T-cell (primary cell): ENCODE data around the gene FAM193A. TPM values are rescaled to one million over a fixed set of nuclear protein-coding genes. Genes with fewer than 3 reads are reported as not detected.

Experiments used
- ATAC-seq, 4 experiments: fragments of 200-7000 bp in 3 of 4; fragments of 150-1000 bp in 1 of 4; cut with Tn5 transposase; replicated peaks in 1 of 4; 1 replicate in 3 of 4; 2 replicates in 1 of 4; pipeline ENCODE4 v1.10.0; 2021; ENCODE audit warnings: moderate library complexity in 3 of 4, mild to moderate bottlenecking in 2 of 4, moderate number of reproducible peaks in 1 of 4
- CTCF ChIA-PET, 2 donors: fragments of 300-600 bp; sonication (Branson Sonifier 250); formaldehyde crosslinking; loops; one replicate each; lab custom pipeline; 2022; ENCODE audit warnings: antibody characterized with exemption in 2 of 2; lab: Charles Lee
- POLR2A ChIA-PET, 2 donors: fragments of 300-600 bp; sonication (Branson Sonifier 250); formaldehyde crosslinking; loops; one replicate each; lab custom pipeline; 2022; ENCODE audit warnings: antibody characterized with exemption in 2 of 2; lab: Charles Lee
- DNase-seq, 35 experiments: peaks; one replicate each; pipeline versions ENCODE4 v3.0.0 to v3.0.0-alpha.2; 2013 to 2023
- H3K27ac ChIP-seq: one replicate; pipeline ENCODE4 v1.5.1; 2013; ENCODE audit warnings: low read length
- H3K27me3 ChIP-seq, 2 experiments: replicated peaks in 1 of 2; 1 replicate in 1 of 2; 2 replicates in 1 of 2; pipeline versions ENCODE4 v1.6.1 to v1.7.0; 2013; ENCODE audit warnings: low read length in 1 of 2, mixed read lengths in 1 of 2; ENCODE audit not compliant: control insufficient read depth in 2 of 2, insufficient read depth in 2 of 2; ENCODE audit errors: extremely low read depth in 1 of 2
- H3K36me3 ChIP-seq, 2 donors: 1 replicate in 1 of 2; 2 replicates in 1 of 2; pipeline versions ENCODE4 v1.6.1 to v1.7.0; 2013; ENCODE audit warnings: low read length in 1 of 2; ENCODE audit not compliant: control insufficient read depth in 2 of 2, insufficient read depth in 1 of 2; ENCODE audit errors: extremely low read depth in 1 of 2
- H3K4me1 ChIP-seq, 2 experiments: 1 replicate in 1 of 2; 2 replicates in 1 of 2; pipeline versions ENCODE4 v1.6.1 to v1.7.0; 2013; ENCODE audit warnings: low read length in 2 of 2, mixed read lengths in 1 of 2; ENCODE audit not compliant: insufficient read depth in 2 of 2, control insufficient read depth in 1 of 2; ENCODE audit errors: extremely low read depth in 1 of 2
- H3K4me3 ChIP-seq, 2 donors: 1 replicate in 1 of 2; 2 replicates in 1 of 2; pipeline versions ENCODE4 v1.5.1 to v1.7.0; 2013; ENCODE audit warnings: mild to moderate bottlenecking in 2 of 2, low read length in 1 of 2, moderate library complexity in 1 of 2; ENCODE audit not compliant: control insufficient read depth in 1 of 2; ENCODE audit errors: extremely low read depth in 1 of 2
- H3K9me3 ChIP-seq: 2 replicates; pipeline ENCODE4 v1.7.0; 2013
- H3K27ac Mint-ChIP-seq, 2 donors: one replicate each; pipeline ENCODE4 v1.8.0; 2020 to 2021; ENCODE audit warnings: mild to moderate bottlenecking in 2 of 2, mixed read lengths in 2 of 2
- H3K27me3 Mint-ChIP-seq, 2 donors: one replicate each; pipeline ENCODE4 v1.8.0; 2021 to 2022; ENCODE audit warnings: mixed read lengths in 2 of 2
- H3K36me3 Mint-ChIP-seq: one replicate; pipeline ENCODE4 v1.8.0; 2021; ENCODE audit warnings: mixed read lengths
- H3K4me1 Mint-ChIP-seq, 3 donors: one replicate each; pipeline ENCODE4 v1.8.0; 2020 to 2022; ENCODE audit warnings: mixed read lengths in 3 of 3, mild to moderate bottlenecking in 1 of 3
- H3K4me3 Mint-ChIP-seq, 3 donors: one replicate each; pipeline ENCODE4 v1.8.0; 2020 to 2022; ENCODE audit warnings: mild to moderate bottlenecking in 3 of 3, mixed read lengths in 3 of 3, moderate library complexity in 3 of 3
- H3K9me3 Mint-ChIP-seq, 3 donors: one replicate each; pipeline ENCODE4 v1.8.0; 2020 to 2022; ENCODE audit warnings: mixed read lengths in 3 of 3
- WGBS: methylation state at CpG from one replicate; pipeline ENCODE4 v1.1.5; 2013; ENCODE audit warnings: missing lambda C conversion rate; ENCODE audit not compliant: insufficient coverage; 5-methylcytosine and 5-hydroxymethylcytosine counted together
- total RNA-seq, 35 experiments: library from RNA in 6 of 35; stranded (reverse) in 6 of 35; fragments of 120-200 nt in 1 of 35; gene quantifications; one replicate each; pipeline versions ENCODE4 v1.2.1 to v1.2.4 and lab custom pipeline; 2013 to 2026

FAM193A gene
- total RNA-seq, 5 donors from 2014 or later (not counting 1 experiment from before 2014, with no cell fraction given) = 41.6 to 46.8 (median 45.2) TPM

DNA sequence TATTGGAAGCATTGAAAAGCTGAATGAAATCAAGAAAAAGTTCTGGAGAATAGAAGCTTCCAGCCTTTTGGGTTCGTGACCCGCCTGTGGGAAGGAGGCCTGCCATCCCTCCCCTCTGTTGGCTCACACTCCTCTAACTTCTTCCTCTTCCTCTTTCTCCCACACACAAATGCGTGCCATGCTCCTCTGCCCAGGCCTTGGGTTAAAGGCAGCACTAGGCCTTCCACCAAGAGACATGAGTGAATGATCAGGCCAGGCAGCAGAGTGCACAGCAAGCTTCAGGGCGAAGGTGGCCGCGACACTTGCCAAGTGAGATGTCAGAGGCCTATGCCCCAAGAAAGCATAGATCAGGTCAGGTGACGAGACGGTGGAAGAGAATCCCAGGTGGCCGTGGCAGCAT is 38.4 kb downstream of the FAM193A start:
- Histone ChIP-seq H3K9me3 (no peaks in the 10 kb centered on the region), H3K36me3 (no peaks in the 10 kb centered on the region), H3K4me1 (peaks cover 5 to 25% of the 10 kb centered on the region in 2 experiments), H3K27me3 (no peaks in the 10 kb centered on the region), H3K27ac (no peak overlapping the region), H3K4me3 (no peak overlapping the region)
- Mint-ChIP-seq H3K9me3 (no peaks in the 10 kb centered on the region), H3K27ac (no peak overlapping the region), H3K27me3 (no peaks in the 10 kb centered on the region), H3K4me1 (peaks cover 45 to 63% (median 59%) of the 10 kb centered on the region in 3 donors), H3K4me3 (no peak overlapping the region), H3K36me3 (peaks cover 24% of the 10 kb centered on the region)
- DNase-seq (no peak), ATAC-seq (no peak)
- WGBS = 93% methylated on average over 9 of the region's 9 CpGs
- CTCF ChIA-PET = no interaction called here
- POLR2A ChIA-PET = no interaction called here

- Mint-ChIP-seq H3K9me3 (peaks cover 0 to 4% (median 0%) of the 10 kb centered on the region in 3 donors), H3K4me1 (peaks cover 34 to 51% (median 51%) of the 10 kb centered on the region in 3 donors), H3K36me3 (peaks cover 33% of the 10 kb centered on the region), H3K27me3 (no peaks in the 10 kb centered on the region), H3K4me3 (no peak overlapping the region), H3K27ac (no peak overlapping the region)
- Histone ChIP-seq H3K4me1 (peaks cover 0 to 13% of the 10 kb centered on the region in 2 experiments), H3K27ac (no peak overlapping the region), H3K9me3 (no peaks in the 10 kb centered on the region), H3K27me3 (no peaks in the 10 kb centered on the region), H3K4me3 (no peak overlapping the region), H3K36me3 (no peaks in the 10 kb centered on the region)
- ATAC-seq (no peak), DNase-seq (no peak)
- ChIA-PET CTCF (no interaction called here), POLR2A (no interaction called here)
- WGBS = 98% methylated on average over 4 of the region's 4 CpGs
Observed at GRCh38 chr4:2576290-2576689, 39.8 kb downstream of the FAM193A start.

DNA sequence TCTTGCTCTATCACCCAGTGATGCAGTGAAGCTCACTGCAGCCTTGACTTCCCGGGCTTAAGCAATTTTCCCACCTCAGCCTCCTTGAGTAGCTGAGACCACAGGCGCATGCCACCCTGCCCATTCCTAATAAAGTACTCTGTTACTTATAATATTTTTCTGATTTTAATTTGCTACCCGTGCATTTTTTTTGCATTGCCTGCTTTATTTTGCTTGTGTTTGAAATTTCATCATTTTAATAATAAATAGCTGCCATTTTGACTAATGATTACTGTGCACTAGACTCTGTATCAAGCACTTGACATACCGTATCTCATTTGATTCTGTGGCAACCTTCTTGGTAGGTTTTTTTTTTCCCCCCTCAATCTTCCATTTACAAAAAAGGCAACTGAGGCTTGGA is 41.7 kb downstream of the FAM193A start:
- Histone ChIP-seq H3K36me3 (no peaks in the 10 kb centered on the region), H3K9me3 (no peaks in the 10 kb centered on the region), H3K4me1 (peaks cover 0 to 11% of the 10 kb centered on the region in 2 experiments), H3K4me3 (no peak overlapping the region), H3K27ac (no peak overlapping the region), H3K27me3 (no peaks in the 10 kb centered on the region)
- Mint-ChIP-seq H3K36me3 (peaks cover 36% of the 10 kb centered on the region), H3K9me3 (peaks cover 0 to 4% (median 0%) of the 10 kb centered on the region in 3 donors), H3K4me3 (no peak overlapping the region), H3K4me1 (peaks cover 41 to 54% (median 54%) of the 10 kb centered on the region in 3 donors), H3K27me3 (no peaks in the 10 kb centered on the region), H3K27ac (no peak overlapping the region)
- no CpG with 5 or more reads among the region's 4 CpGs for WGBS
- ChIA-PET CTCF (interaction anchor here in 1 of 2 donors (0.6 kb wide), 1 partner anchor 45 kb away, joined by 4 read pairs; no protein-coding TSS in a partner anchor), POLR2A (no interaction called here)
- DNase-seq (no peak), ATAC-seq (no peak)

DNA sequence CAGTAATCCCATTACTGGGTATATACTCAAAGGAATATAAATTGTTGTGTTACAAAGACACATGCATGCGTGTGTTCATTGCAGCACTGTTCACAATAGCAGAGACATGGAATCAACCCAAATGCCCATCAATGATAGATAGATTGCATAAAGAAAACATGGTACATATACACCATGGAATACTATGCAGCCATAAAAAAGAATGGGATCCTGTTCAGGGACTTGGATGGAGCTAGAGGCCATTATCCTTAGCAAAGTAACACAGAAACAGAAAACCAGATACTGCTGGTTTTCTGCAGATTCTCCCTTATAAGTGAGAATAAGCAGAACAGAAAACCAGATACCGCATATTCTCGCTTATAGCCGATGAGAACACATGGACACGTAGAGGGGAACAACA is 43.5 kb downstream of the FAM193A start:
- H3K4me3 ChIP-seq = no peak overlapping the region
- H3K4me1 ChIP-seq = peaks cover 0 to 8% of the 10 kb centered on the region in 2 experiments
- H3K4me3 Mint-ChIP-seq = no peak overlapping the region
- POLR2A ChIA-PET = no interaction called here
- H3K27me3 ChIP-seq = no peaks in the 10 kb centered on the region
- DNase-seq (no peak), ATAC-seq (no peak)
- H3K27ac Mint-ChIP-seq = peak overlapping the region in 1 of 2 donors; percentile 52
- no peaks in the 10 kb centered on the region for H3K36me3 ChIP-seq
- CTCF ChIA-PET = no interaction called here
- H3K9me3 ChIP-seq = no peaks in the 10 kb centered on the region
- 100% methylated on average over 4 of the region's 5 CpGs for WGBS
- peaks cover 0 to 4% (median 0%) of the 10 kb centered on the region in 3 donors for H3K9me3 Mint-ChIP-seq
- no peaks in the 10 kb centered on the region for H3K27me3 Mint-ChIP-seq
- H3K27ac ChIP-seq = no peak overlapping the region
- peaks cover 32% of the 10 kb centered on the region for H3K36me3 Mint-ChIP-seq
- peaks cover 34 to 57% (median 53%) of the 10 kb centered on the region in 3 donors for H3K4me1 Mint-ChIP-seq

- peaks cover 62 to 65% (median 62%) of the 10 kb centered on the region in 3 donors for H3K4me1 Mint-ChIP-seq
- H3K9me3 Mint-ChIP-seq = peaks cover 0 to 4% (median 0%) of the 10 kb centered on the region in 3 donors
- Histone ChIP-seq H3K27ac (no peak overlapping the region), H3K9me3 (no peaks in the 10 kb centered on the region), H3K4me3 (no peak overlapping the region), H3K27me3 (no peaks in the 10 kb centered on the region), H3K36me3 (no peaks in the 10 kb centered on the region), H3K4me1 (peaks cover 0 to 17% of the 10 kb centered on the region in 2 experiments)
- H3K4me3 Mint-ChIP-seq = no peak overlapping the region
- no peak for ATAC-seq
- H3K27me3 Mint-ChIP-seq = no peaks in the 10 kb centered on the region
- ChIA-PET CTCF (no interaction called here), POLR2A (interaction anchor here in 1 of 2 donors (0.6 kb wide), 1 partner anchor 357 kb away, joined by 5 read pairs; no protein-coding TSS in a partner anchor)
- no peak for DNase-seq
- H3K27ac Mint-ChIP-seq = no peak overlapping the region
- peaks cover 24% of the 10 kb centered on the region for H3K36me3 Mint-ChIP-seq
- WGBS = 91% methylated on average over 4 of the region's 4 CpGs
Observed at GRCh38 chr4:2583092-2583491, 46.6 kb downstream of the FAM193A start.

DNA sequence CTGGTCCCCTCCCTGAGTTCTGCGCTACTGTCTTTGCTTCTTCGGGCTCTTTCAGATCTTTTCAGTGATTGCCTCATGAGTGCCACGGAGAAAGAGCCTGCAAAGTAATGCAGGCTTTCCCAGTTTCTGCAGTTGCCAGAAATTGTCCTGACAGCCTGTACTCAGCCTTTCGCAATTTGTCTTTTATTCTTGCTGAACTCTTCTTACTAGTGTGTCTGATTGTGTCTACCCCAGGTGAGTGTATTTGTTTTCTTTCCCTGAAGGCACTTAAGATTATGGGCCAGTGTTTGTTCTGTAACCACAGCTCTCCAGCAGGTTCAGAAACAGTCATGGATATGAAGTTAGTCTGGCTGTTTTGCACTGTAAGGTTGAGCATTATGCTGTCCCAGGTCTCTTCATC is 47.1 kb downstream of the FAM193A start:
- ChIA-PET POLR2A (interaction anchor here (0.6 to 0.7 kb wide), 2 partner anchors 17 to 358 kb away, joined by 4 to 5 read pairs; no protein-coding TSS in a partner anchor), CTCF (no interaction called here)
- no peak overlapping the region for H3K4me3 ChIP-seq
- H3K4me1 Mint-ChIP-seq = peaks cover 66 to 69% (median 66%) of the 10 kb centered on the region in 3 donors
- no peaks in the 10 kb centered on the region for H3K27me3 Mint-ChIP-seq
- no peak overlapping the region for H3K4me3 Mint-ChIP-seq
- H3K4me1 ChIP-seq = peaks cover 0 to 21% of the 10 kb centered on the region in 2 experiments
- DNase-seq (no peak), ATAC-seq (no peak)
- H3K36me3 Mint-ChIP-seq = peaks cover 24% of the 10 kb centered on the region
- 88% methylated on average over 4 of the region's 4 CpGs for WGBS
- no peak overlapping the region for H3K27ac Mint-ChIP-seq
- no peaks in the 10 kb centered on the region for H3K9me3 ChIP-seq
- H3K36me3 ChIP-seq = no peaks in the 10 kb centered on the region
- H3K9me3 Mint-ChIP-seq = peaks cover 0 to 4% (median 0%) of the 10 kb centered on the region in 3 donors
- no peaks in the 10 kb centered on the region for H3K27me3 ChIP-seq
- H3K27ac ChIP-seq = no peak overlapping the region
